Prostate gland (tissue), 2 donors: ENCODE results near the gene MTMR3. TPM values are rescaled to one million over a fixed set of nuclear protein-coding genes. Genes with fewer than 3 reads are reported as not detected.
A peak's percentile ranks its signal among the peaks of the same experiment; 100 is the strongest.
"Not testable (repeated sequence)": the region's sequence is repeated elsewhere in the genome, so short reads cannot be mapped to it uniquely, and the experiment has no call there.

ENCODE experiments used
- DNase-seq: peaks from one replicate; pipeline ENCODE4 v3.0.0-alpha.2; 2019; ENCODE audit warnings: low spot score
- H3K27ac ChIP-seq, 2 donors: fragments of 200-600 bp; sonication (generic); 2 replicates each; pipeline ENCODE4 v1.5.1; 2017 to 2019
- H3K27me3 ChIP-seq: fragments of 200-600 bp; sonication (generic); replicated peaks from 2 replicates; pipeline ENCODE4 v1.5.1; 2019; ENCODE audit not compliant: insufficient read depth
- H3K36me3 ChIP-seq, 2 donors: fragments of 200-600 bp; sonication (generic); 1 replicate in 1 of 2; 2 replicates in 1 of 2; pipeline versions ENCODE4 v1.5.1 to v1.8.1; 2017 to 2019
- H3K4me1 ChIP-seq: fragments of 200-600 bp; sonication (generic); replicated peaks from 2 replicates; pipeline ENCODE4 v1.5.1; 2019
- H3K4me3 ChIP-seq, 2 donors: fragments of 200-600 bp; sonication (generic); 2 replicates each; pipeline ENCODE4 v1.5.1; 2017 to 2019
- H3K9me3 ChIP-seq: fragments of 200-600 bp; sonication (generic); 2 replicates; pipeline ENCODE4 v1.5.1; 2017
- CTCF ChIP-seq, 4 experiments: fragments of 200-600 bp in 2 of 4; fragments of 450-650 bp in 2 of 4; sonication (generic) in 2 of 4; IDR thresholded peaks; 1 replicate in 3 of 4; 2 replicates in 1 of 4; pipeline ENCODE4 v1.5.1; 2016 to 2019; ENCODE audit warnings: antibody characterized with exemption in 4 of 4, mild to moderate bottlenecking in 2 of 4, moderate library complexity in 2 of 4
- POLR2A ChIP-seq: fragments of 450-650 bp; IDR thresholded peaks from one replicate; pipeline ENCODE4 v1.6.1; 2016; ENCODE audit warnings: antibody characterized with exemption, mild to moderate bottlenecking
- POLR2AphosphoS5 ChIP-seq: sonication (generic); formaldehyde crosslinking; IDR thresholded peaks from one replicate; pipeline ENCODE4 v1.6.1; 2017; ENCODE audit warnings: antibody characterized with exemption
- WGBS: methylation state at CpG from one replicate; pipeline ENCODE4 v1.1.5; 2018; 5-methylcytosine and 5-hydroxymethylcytosine counted together
- intact Hi-C: fragments of 100-400 bp; cut with DNase I; formaldehyde crosslinking; loops from one replicate; pipeline ENCODE4 v1.14.2; 2022
- total RNA-seq, 2 donors: library from RNA; depleted of rRNA; stranded (reverse); fragments of >200 nt; gene quantifications; one replicate each; pipeline ENCODE4 v1.1.0, GENCODE V29; 2016

MTMR3 gene
- 10 to 100 TPM; 37.9 to 93.7 TPM for total RNA-seq

- Histone ChIP-seq H3K9me3 (no peaks in the 10 kb centered on the region), H3K27me3 (no peaks in the 10 kb centered on the region), H3K27ac (peak within 1 kb of the TSS; percentile 98 to 99), H3K4me1 (no peaks in the 10 kb centered on the region), H3K36me3 (no peaks in the 10 kb centered on the region), H3K4me3 (peak within 1 kb of the TSS; percentile 88 to 100)
- TF ChIP-seq POLR2A (peak; percentile 80), POLR2AphosphoS5 (peak; percentile 51), CTCF (IDR thresholded peaks at IDR 0.05) (peak; percentile 33 to 70 (median 53))
- 1% methylated on average over 46 of the region's 82 CpGs for WGBS
- intact Hi-C loops = loop anchor here (5.0 to 10.0 kb wide), 2 partner anchors 118 to 119 kb away; partner anchors contain the start of genes UQCR10 and ZMAT5
- peak; percentile 95 for DNase-seq
Measured at GRCh38 chr22:29883045-29883774, at the start of gene MTMR3. MTMR3 (plus strand) TSS chr22:29883174; CDS start chr22:29971060, 87,886 bp downstream.

- 86% methylated on average over 7 of the region's 7 CpGs for WGBS
- H3K36me3 ChIP-seq = peaks cover 4 to 6% of the 10 kb centered on the region in 2 donors
- H3K9me3 ChIP-seq = no peaks in the 10 kb centered on the region
- no peak overlapping the region for H3K27ac ChIP-seq
- intact Hi-C loops = no loop called here
- no peaks in the 10 kb centered on the region for H3K4me1 ChIP-seq
- H3K4me3 ChIP-seq = no peak overlapping the region
- H3K27me3 ChIP-seq = no peaks in the 10 kb centered on the region
- TF ChIP-seq POLR2A = no peak
- TF ChIP-seq CTCF (IDR thresholded peaks at IDR 0.05) = no peak
- no peak for TF ChIP-seq POLR2AphosphoS5
- DNase-seq = no peak
Measured at GRCh38 chr22:29833392-29833965, 49.5 kb upstream of the MTMR3 start.

GRCh38 chr22:29834046-29834445 lies 48.9 kb upstream of the MTMR3 start:
- H3K9me3 ChIP-seq = no peaks in the 10 kb centered on the region
- H3K36me3 ChIP-seq = peaks cover 4 to 6% of the 10 kb centered on the region in 2 donors
- 81% methylated on average over 1 of the region's 1 CpG for WGBS
- intact Hi-C loops = no loop called here
- H3K4me3 ChIP-seq = no peak overlapping the region
- no peaks in the 10 kb centered on the region for H3K27me3 ChIP-seq
- TF ChIP-seq CTCF (IDR thresholded peaks at IDR 0.05) (no peak), POLR2AphosphoS5 (no peak), POLR2A (no peak)
- H3K27ac ChIP-seq = no peak overlapping the region
- DNase-seq = no peak
- no peaks in the 10 kb centered on the region for H3K4me1 ChIP-seq

- H3K9me3 ChIP-seq, H3K27ac ChIP-seq, H3K36me3 ChIP-seq, H3K4me3 ChIP-seq, DNase-seq, H3K4me1 ChIP-seq, H3K27me3 ChIP-seq: not testable (repeated sequence)
- 93% methylated on average over 18 of the region's 18 CpGs for WGBS
- intact Hi-C loops = loop anchor here (5.0 kb wide), 1 partner anchor 170 kb away; no protein-coding TSS in a partner anchor
Measured at GRCh38 chr22:29836791-29837370, 46.1 kb upstream of the MTMR3 start.

- Histone ChIP-seq H3K27ac (peak within 1 kb of the TSS; percentile 75 to 83), H3K4me1 (no peaks in the 10 kb centered on the region), H3K36me3 (no peaks in the 10 kb centered on the region), H3K4me3 (peak within 1 kb of the TSS; percentile 70 to 94), H3K27me3 (no peaks in the 10 kb centered on the region), H3K9me3 (no peaks in the 10 kb centered on the region)
- peak; percentile 79 for TF ChIP-seq POLR2A
- TF ChIP-seq CTCF (IDR thresholded peaks at IDR 0.05) = peak in 2 of 4 experiments; percentile 27 to 42
- peak; percentile 97 for TF ChIP-seq POLR2AphosphoS5
- intact Hi-C loops = loop anchor here (5.0 kb wide), 1 partner anchor 169 kb away; no protein-coding TSS in a partner anchor
- peak; percentile 99 for DNase-seq
- WGBS = 1% methylated on average over 36 of the region's 54 CpGs
Measured at GRCh38 chr22:29837741-29838598, 45.0 kb upstream of the MTMR3 start, which contains the start of gene ASCC2. ASCC2 (minus strand) TSS chr22:29838274; CDS start chr22:29832325, 5,949 bp downstream.
